ENCODE measurements around the gene DDX10. TPM values are rescaled to one million over a fixed set of nuclear protein-coding genes. Genes with fewer than 3 reads are reported as not detected.

Gene DDX10
- total RNA-seq, 1 donor from 2014 or later: 18.3 TPM

DNA sequence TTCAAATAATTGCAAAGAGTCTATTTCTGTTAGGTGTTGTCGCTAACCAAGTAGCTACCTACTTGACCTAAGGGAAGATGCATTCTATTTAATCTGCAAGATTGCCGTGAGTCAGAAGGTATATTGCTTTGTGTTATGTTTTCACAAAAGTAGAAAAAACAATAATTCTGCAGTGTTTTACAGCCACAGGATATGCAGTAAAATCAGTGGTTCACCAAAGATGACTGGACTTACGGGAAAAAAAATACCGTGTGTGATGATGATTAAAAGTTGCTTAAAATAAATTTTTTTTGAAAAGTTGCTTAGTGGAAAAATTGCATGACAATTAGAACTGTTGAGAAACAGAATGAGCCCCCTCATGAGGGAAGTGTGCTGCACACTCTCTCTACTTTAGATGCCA lies 209.1 kb downstream of the DDX10 start:
- intact Hi-C loops (cut with DNase I): no loop called here

DNA sequence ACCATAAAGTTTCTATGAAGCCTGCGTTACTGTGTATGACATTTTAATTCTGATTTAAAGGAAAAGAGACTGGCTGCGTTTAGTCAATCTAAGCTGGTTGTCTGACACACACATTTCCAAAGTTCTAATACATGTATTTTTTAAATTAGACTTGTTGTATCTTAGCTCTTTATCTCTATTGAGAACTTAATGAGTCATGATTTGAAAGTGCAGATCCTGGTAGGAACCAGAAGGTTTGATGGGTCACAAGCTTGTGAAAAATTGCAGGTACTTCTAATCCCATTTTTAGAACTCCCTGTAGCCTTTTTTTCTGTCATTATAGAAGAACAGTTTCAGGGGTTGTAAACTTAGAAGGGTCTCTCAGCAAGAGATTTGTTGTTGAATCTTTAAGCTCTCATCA lies 210.3 kb downstream of the DDX10 start:
- TF ChIP-seq, protein P1, sequence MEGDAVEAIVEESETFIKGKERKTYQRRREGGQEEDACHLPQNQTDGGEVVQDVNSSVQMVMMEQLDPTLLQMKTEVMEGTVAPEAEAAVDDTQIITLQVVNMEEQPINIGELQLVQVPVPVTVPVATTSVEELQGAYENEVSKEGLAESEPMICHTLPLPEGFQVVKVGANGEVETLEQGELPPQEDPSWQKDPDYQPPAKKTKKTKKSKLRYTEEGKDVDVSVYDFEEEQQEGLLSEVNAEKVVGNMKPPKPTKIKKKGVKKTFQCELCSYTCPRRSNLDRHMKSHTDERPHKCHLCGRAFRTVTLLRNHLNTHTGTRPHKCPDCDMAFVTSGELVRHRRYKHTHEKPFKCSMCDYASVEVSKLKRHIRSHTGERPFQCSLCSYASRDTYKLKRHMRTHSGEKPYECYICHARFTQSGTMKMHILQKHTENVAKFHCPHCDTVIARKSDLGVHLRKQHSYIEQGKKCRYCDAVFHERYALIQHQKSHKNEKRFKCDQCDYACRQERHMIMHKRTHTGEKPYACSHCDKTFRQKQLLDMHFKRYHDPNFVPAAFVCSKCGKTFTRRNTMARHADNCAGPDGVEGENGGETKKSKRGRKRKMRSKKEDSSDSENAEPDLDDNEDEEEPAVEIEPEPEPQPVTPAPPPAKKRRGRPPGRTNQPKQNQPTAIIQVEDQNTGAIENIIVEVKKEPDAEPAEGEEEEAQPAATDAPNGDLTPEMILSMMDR (IDR thresholded peaks at IDR 0.05): no peak
- no peaks in the 10 kb centered on the region for H3K4me1 ChIP-seq
- intact Hi-C loops (cut with DNase I): no loop called here

More for the DNA sequence above, 209.1 kb downstream of the DDX10 start:
- H3K27ac ChIP-seq: no peak overlapping the region
- DNase-seq (no peak), ATAC-seq (no peak)
- no peak overlapping the region for H3K4me3 ChIP-seq
- no peaks in the 10 kb centered on the region for H3K27me3 ChIP-seq
- H3K4me1 ChIP-seq: no peaks in the 10 kb centered on the region
- H3K9me3 ChIP-seq: no peaks in the 10 kb centered on the region
- no peaks in the 10 kb centered on the region for H3K36me3 ChIP-seq
- TF ChIP-seq, protein P1 (IDR thresholded peaks at IDR 0.05): no peak

GRCh38 chr11:108877178-108877577 lies 212.3 kb downstream of the DDX10 start:
- intact Hi-C loops (cut with DNase I): no loop called here
- ATAC-seq (no peak), DNase-seq (no peak)
- TF ChIP-seq, protein P1 (IDR thresholded peaks at IDR 0.05): no peak
- H3K36me3 ChIP-seq: no peaks in the 10 kb centered on the region
- H3K27me3 ChIP-seq: no peaks in the 10 kb centered on the region
- no peak overlapping the region for H3K27ac ChIP-seq
- no peaks in the 10 kb centered on the region for H3K9me3 ChIP-seq
- no peak overlapping the region for H3K4me3 ChIP-seq
- no peaks in the 10 kb centered on the region for H3K4me1 ChIP-seq

More for the DNA sequence above, 210.3 kb downstream of the DDX10 start:
- Histone ChIP-seq H3K27ac (no peak overlapping the region), H3K4me3 (no peak overlapping the region), H3K36me3 (no peaks in the 10 kb centered on the region), H3K9me3 (no peaks in the 10 kb centered on the region), H3K27me3 (no peaks in the 10 kb centered on the region)
- DNase-seq: no peak
- no peak for ATAC-seq

- no peak overlapping the region for H3K27ac ChIP-seq
- H3K27me3 ChIP-seq: no peaks in the 10 kb centered on the region
- no peaks in the 10 kb centered on the region for H3K4me1 ChIP-seq
- intact Hi-C loops (cut with DNase I): no loop called here
- H3K4me3 ChIP-seq: no peak overlapping the region
- no peaks in the 10 kb centered on the region for H3K9me3 ChIP-seq
- DNase-seq (no peak), ATAC-seq (no peak)
- TF ChIP-seq, protein P1 (IDR thresholded peaks at IDR 0.05): no peak
- no peaks in the 10 kb centered on the region for H3K36me3 ChIP-seq
These were observed 215.6 kb downstream of the DDX10 start for GRCh38 chr11:108880510-108880909.

DNA sequence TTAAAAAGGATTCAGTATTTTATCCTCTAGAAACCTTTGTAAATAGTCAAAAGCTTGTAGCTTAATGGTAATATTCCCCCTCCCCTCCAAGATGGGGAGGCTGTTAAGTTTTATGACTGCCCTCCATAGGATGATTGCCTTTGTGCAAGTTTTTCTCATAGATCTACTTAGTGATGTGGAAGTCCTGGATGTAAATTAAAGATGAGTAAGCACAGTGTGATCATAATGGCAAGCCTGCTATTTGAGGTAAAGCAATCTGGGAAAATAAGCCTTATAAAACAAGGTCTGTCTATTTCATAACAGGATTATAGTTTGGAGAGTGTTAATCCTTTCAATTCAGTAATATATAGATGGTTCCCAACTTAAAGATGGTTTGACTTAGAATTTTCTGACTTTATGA lies 216.3 kb downstream of the DDX10 start:
- no peak overlapping the region for H3K27ac ChIP-seq
- no peak for DNase-seq
- no peak for ATAC-seq
- no peaks in the 10 kb centered on the region for H3K36me3 ChIP-seq
- TF ChIP-seq, protein P1 (IDR thresholded peaks at IDR 0.05): no peak
- no peaks in the 10 kb centered on the region for H3K27me3 ChIP-seq
- intact Hi-C loops (cut with DNase I): no loop called here
- H3K4me3 ChIP-seq: no peak overlapping the region
- no peaks in the 10 kb centered on the region for H3K9me3 ChIP-seq
- no peaks in the 10 kb centered on the region for H3K4me1 ChIP-seq

- TF ChIP-seq, protein P1 (IDR thresholded peaks at IDR 0.05): no peak
These were observed 217.5 kb downstream of the DDX10 start for GRCh38 chr11:108882211-108882831.

More at GRCh38 chr11:108882211-108882831, 217.5 kb downstream of the DDX10 start:
- H3K9me3 ChIP-seq: no peaks in the 10 kb centered on the region
- H3K36me3 ChIP-seq: no peaks in the 10 kb centered on the region
- H3K27me3 ChIP-seq: no peaks in the 10 kb centered on the region
- H3K4me1 ChIP-seq: no peaks in the 10 kb centered on the region
- no peak for DNase-seq
- H3K27ac ChIP-seq: no peak overlapping the region
- no peak overlapping the region for H3K4me3 ChIP-seq
- no peak for ATAC-seq
- intact Hi-C loops (cut with DNase I): no loop called here

All from upper lobe of right lung (tissue), 1 donor.